ENCODE data around the gene KRT86. TPM values are rescaled to one million over a fixed set of nuclear protein-coding genes. Genes with fewer than 3 reads are reported as not detected.

Gene KRT86
- total RNA-seq, 1 experiment from 2014 or later, result 2.7 TPM

- intact Hi-C loops (cut with micrococcal nuclease; ENCODE audit: unreplicated experiment), result loop anchor here (1.0 to 5.0 kb wide), 9 partner anchors 27 to 693 kb away; no protein-coding TSS in a partner anchor
- BruUV-seq (replicated peaks), result TSS peak; percentile 90
- H3K27ac ChIP-seq, result peak overlapping the region; percentile 100
- H3K4me1 ChIP-seq (replicated peaks; ENCODE audit: insufficient read depth), result peaks cover 69% of the 10 kb centered on the region
- no peaks in the 10 kb centered on the region for H3K9me3 ChIP-seq (ENCODE audit: insufficient read depth, low read depth)
- no peaks in the 10 kb centered on the region for H3K36me3 ChIP-seq (ENCODE audit: low read depth)
- peak; percentile 65 to 84 for DNase-seq
- H4K20me1 ChIP-seq (ENCODE audit: insufficient read depth), result no peaks in the 10 kb centered on the region
- H3F3A ChIP-seq (ENCODE audit: insufficient read depth, low read depth), result peaks cover 47% of the 10 kb centered on the region
- H3K4me3 ChIP-seq, result peak overlapping the region; percentile 78; the same call in 1 of the 2 replicates
- ChIA-PET CTCF (interaction anchor here (0.6 to 3.7 kb wide), 15 partner anchors 14 to 606 kb away, joined by 3 to 23 read pairs (median 4); partner anchors contain the start of gene KRT7), POLR2A (ENCODE audit: unreplicated experiment) (interaction anchor here (0.5 to 4.0 kb wide), 22 partner anchors 16 to 899 kb away, joined by 3 to 51 read pairs (median 4); partner anchors contain the start of gene KRT80)
- H2AFZ ChIP-seq, result no peak overlapping the region
- H3K27me3 ChIP-seq (ENCODE audit: insufficient read depth, low read depth), result no peaks in the 10 kb centered on the region
- H3K9me2 ChIP-seq (ENCODE audit: insufficient read depth), result no peaks in the 10 kb centered on the region
- TF ChIP-seq, protein P1, sequence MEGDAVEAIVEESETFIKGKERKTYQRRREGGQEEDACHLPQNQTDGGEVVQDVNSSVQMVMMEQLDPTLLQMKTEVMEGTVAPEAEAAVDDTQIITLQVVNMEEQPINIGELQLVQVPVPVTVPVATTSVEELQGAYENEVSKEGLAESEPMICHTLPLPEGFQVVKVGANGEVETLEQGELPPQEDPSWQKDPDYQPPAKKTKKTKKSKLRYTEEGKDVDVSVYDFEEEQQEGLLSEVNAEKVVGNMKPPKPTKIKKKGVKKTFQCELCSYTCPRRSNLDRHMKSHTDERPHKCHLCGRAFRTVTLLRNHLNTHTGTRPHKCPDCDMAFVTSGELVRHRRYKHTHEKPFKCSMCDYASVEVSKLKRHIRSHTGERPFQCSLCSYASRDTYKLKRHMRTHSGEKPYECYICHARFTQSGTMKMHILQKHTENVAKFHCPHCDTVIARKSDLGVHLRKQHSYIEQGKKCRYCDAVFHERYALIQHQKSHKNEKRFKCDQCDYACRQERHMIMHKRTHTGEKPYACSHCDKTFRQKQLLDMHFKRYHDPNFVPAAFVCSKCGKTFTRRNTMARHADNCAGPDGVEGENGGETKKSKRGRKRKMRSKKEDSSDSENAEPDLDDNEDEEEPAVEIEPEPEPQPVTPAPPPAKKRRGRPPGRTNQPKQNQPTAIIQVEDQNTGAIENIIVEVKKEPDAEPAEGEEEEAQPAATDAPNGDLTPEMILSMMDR (conservative IDR thresholded peaks at IDR 0.05), result no peak
- TF ChIP-seq EZH2 (IDR thresholded peaks at IDR 0.05; ENCODE audit: low read depth), result no peak
- H3K4me2 ChIP-seq, result peak overlapping the region; percentile 100
- no peaks in the 10 kb centered on the region for H3K79me2 ChIP-seq (ENCODE audit: low read depth)
These were observed 5.2 kb downstream of the KRT86 start for GRCh38 chr12:52279422-52280318.

DNA sequence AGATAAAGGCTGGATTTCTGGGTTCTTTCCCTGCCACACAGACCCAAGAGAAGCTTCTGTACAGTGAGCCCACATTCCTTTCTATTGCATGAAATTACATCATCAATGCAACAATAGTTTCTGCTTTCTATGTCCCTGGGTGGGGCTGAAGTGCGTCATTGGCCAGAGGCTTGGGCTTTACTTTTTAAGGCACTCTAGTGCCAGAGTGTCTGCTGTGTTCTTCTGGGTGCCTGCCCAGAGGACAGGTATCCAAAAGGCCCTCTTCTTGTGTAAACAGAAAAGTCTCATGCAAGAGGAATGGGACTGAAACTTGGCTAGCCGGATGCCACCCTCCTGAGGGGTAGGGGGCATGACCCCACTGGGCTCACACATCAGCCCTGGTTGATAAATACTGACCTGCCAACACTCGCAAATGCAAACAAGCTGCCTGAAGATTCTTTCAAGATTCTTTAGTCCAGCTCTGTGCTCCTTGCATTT, 5.9 kb downstream of the KRT86 start:
- Histone ChIP-seq H3K36me3 (ENCODE audit: low read depth) (no peaks in the 10 kb centered on the region), H3K27ac (peak overlapping the region; percentile 100), H3F3A (ENCODE audit: insufficient read depth, low read depth) (peaks cover 54% of the 10 kb centered on the region), H4K20me1 (ENCODE audit: insufficient read depth) (no peaks in the 10 kb centered on the region), H3K9me2 (ENCODE audit: insufficient read depth) (no peaks in the 10 kb centered on the region), H3K4me1 (replicated peaks; ENCODE audit: insufficient read depth) (peaks cover 76% of the 10 kb centered on the region), H3K27me3 (ENCODE audit: insufficient read depth, low read depth) (no peaks in the 10 kb centered on the region), H3K4me2 (peak overlapping the region; percentile 100), H3K79me2 (ENCODE audit: low read depth) (no peaks in the 10 kb centered on the region), H3K4me3 (peak overlapping the region; percentile 40; the same call in 1 of the 2 replicates), H3K9me3 (ENCODE audit: insufficient read depth, low read depth) (no peaks in the 10 kb centered on the region), H2AFZ (no peak overlapping the region)
- peak; percentile 93 to 99 for DNase-seq
- no TSS peak for BruUV-seq (replicated peaks)
- CTCF ChIA-PET, result interaction anchor here (0.7 to 3.7 kb wide), 7 partner anchors 26 to 606 kb away, joined by 3 to 23 read pairs (median 4); no protein-coding TSS in a partner anchor
- no peak for TF ChIP-seq EZH2 (IDR thresholded peaks at IDR 0.05; ENCODE audit: low read depth)
- TF ChIP-seq, protein P1 (conservative IDR thresholded peaks at IDR 0.05), result no peak
- POLR2A ChIA-PET (ENCODE audit: unreplicated experiment), result interaction anchor here (0.5 to 4.0 kb wide), 18 partner anchors 12 to 647 kb away, joined by 3 to 51 read pairs (median 4); partner anchors contain the start of gene KRT80
- intact Hi-C loops (cut with micrococcal nuclease; ENCODE audit: unreplicated experiment), result loop anchor here (1.0 to 5.0 kb wide), 7 partner anchors 47 to 692 kb away; no protein-coding TSS in a partner anchor

All from PC-9 (cell line).